Measurements from ENCODE around the gene PDE4D. TPM values are rescaled to one million over a fixed set of nuclear protein-coding genes. Genes with fewer than 3 reads are reported as not detected.

The PDE4D gene
- total RNA-seq, 2 experiments from 2014 or later: 0.50 to 0.51 TPM

- DNase-seq (ENCODE audit: low spot score): no peak
- no peak overlapping the region for H2AFZ ChIP-seq (ENCODE audit: low read length)
- H3K4me1 ChIP-seq (ENCODE audit: insufficient read depth, low read length, poor library complexity, severe bottlenecking): no peaks in the 10 kb centered on the region
- no peak overlapping the region for H3K27ac ChIP-seq (ENCODE audit: low read depth, low read length, poor library complexity, severe bottlenecking)
- H3K36me3 ChIP-seq (ENCODE audit: insufficient read depth, low read length): no peaks in the 10 kb centered on the region
- ChIA-PET POLR2A (interaction anchor here (0.7 kb wide), 1 partner anchor 117 kb away, joined by 3 read pairs; no protein-coding TSS in a partner anchor), CTCF (ENCODE audit: unreplicated experiment) (no interaction called here)
- no peak overlapping the region for H3K4me2 ChIP-seq (ENCODE audit: low read length)
- H3K9me2 ChIP-seq (ENCODE audit: insufficient read depth, low read length): no peaks in the 10 kb centered on the region
- no peaks in the 10 kb centered on the region for H3K79me2 ChIP-seq (ENCODE audit: insufficient read depth, low read depth, low read length)
- no TSS peak for BruUV-seq (replicated peaks)
- H3K9me3 ChIP-seq (ENCODE audit: low read length): no peaks in the 10 kb centered on the region
- no peaks in the 10 kb centered on the region for H4K20me1 ChIP-seq (ENCODE audit: insufficient read depth, low read length)
- intact Hi-C loops (cut with micrococcal nuclease; ENCODE audit: unreplicated experiment): no loop called here
- no peak overlapping the region for H3K4me3 ChIP-seq (ENCODE audit: low read depth, low read length, poor library complexity, severe bottlenecking)
- TF ChIP-seq EZH2phosphoT487 (IDR thresholded peaks at IDR 0.05; ENCODE audit: borderline replicate concordance, low read depth, low read length) (no peak), CTCF (conservative IDR thresholded peaks at IDR 0.05; ENCODE audit: low read length) (no peak)
Observed at GRCh38 chr5:59332236-59332973, 561.1 kb downstream of the PDE4D start.

- no peaks in the 10 kb centered on the region for H3K4me1 ChIP-seq (ENCODE audit: insufficient read depth, low read length, poor library complexity, severe bottlenecking)
- BruUV-seq (replicated peaks): no TSS peak
- no peaks in the 10 kb centered on the region for H3K9me2 ChIP-seq (ENCODE audit: insufficient read depth, low read length)
- POLR2A ChIA-PET: no interaction called here
- no peaks in the 10 kb centered on the region for H3K9me3 ChIP-seq (ENCODE audit: low read length)
- no peak overlapping the region for H3K4me3 ChIP-seq (ENCODE audit: low read depth, low read length, poor library complexity, severe bottlenecking)
- no peaks in the 10 kb centered on the region for H3K36me3 ChIP-seq (ENCODE audit: insufficient read depth, low read length)
- no peaks in the 10 kb centered on the region for H3K79me2 ChIP-seq (ENCODE audit: insufficient read depth, low read depth, low read length)
- no peak overlapping the region for H3K27ac ChIP-seq (ENCODE audit: low read depth, low read length, poor library complexity, severe bottlenecking)
- intact Hi-C loops (cut with micrococcal nuclease; ENCODE audit: unreplicated experiment): no loop called here
- DNase-seq (ENCODE audit: low spot score): no peak
- H4K20me1 ChIP-seq (ENCODE audit: insufficient read depth, low read length): no peaks in the 10 kb centered on the region
- H2AFZ ChIP-seq (ENCODE audit: low read length): no peak overlapping the region
- H3K4me2 ChIP-seq (ENCODE audit: low read length): no peak overlapping the region
- CTCF ChIA-PET (ENCODE audit: unreplicated experiment): no interaction called here
- TF ChIP-seq EZH2phosphoT487 (IDR thresholded peaks at IDR 0.05; ENCODE audit: borderline replicate concordance, low read depth, low read length) (no peak), CTCF (conservative IDR thresholded peaks at IDR 0.05; ENCODE audit: low read length) (no peak)
Observed at GRCh38 chr5:59330680-59331079, 562.8 kb downstream of the PDE4D start.

GRCh38 chr5:59328709-59329296, 564.7 kb downstream of the PDE4D start:
- no peak overlapping the region for H3K27ac ChIP-seq (ENCODE audit: low read depth, low read length, poor library complexity, severe bottlenecking)
- no peaks in the 10 kb centered on the region for H3K9me3 ChIP-seq (ENCODE audit: low read length)
- no peak for DNase-seq (ENCODE audit: low spot score)
- H4K20me1 ChIP-seq (ENCODE audit: insufficient read depth, low read length): no peaks in the 10 kb centered on the region
- CTCF ChIA-PET (ENCODE audit: unreplicated experiment): no interaction called here
- H3K9me2 ChIP-seq (ENCODE audit: insufficient read depth, low read length): no peaks in the 10 kb centered on the region
- H2AFZ ChIP-seq (ENCODE audit: low read length): no peak overlapping the region
- H3K79me2 ChIP-seq (ENCODE audit: insufficient read depth, low read depth, low read length): no peaks in the 10 kb centered on the region
- no peak for TF ChIP-seq EZH2phosphoT487 (IDR thresholded peaks at IDR 0.05; ENCODE audit: borderline replicate concordance, low read depth, low read length)
- no peak for TF ChIP-seq CTCF (conservative IDR thresholded peaks at IDR 0.05; ENCODE audit: low read length)
- intact Hi-C loops (cut with micrococcal nuclease; ENCODE audit: unreplicated experiment): no loop called here
- BruUV-seq (replicated peaks): no TSS peak
- H3K4me3 ChIP-seq (ENCODE audit: low read depth, low read length, poor library complexity, severe bottlenecking): no peak overlapping the region
- no peaks in the 10 kb centered on the region for H3K4me1 ChIP-seq (ENCODE audit: insufficient read depth, low read length, poor library complexity, severe bottlenecking)
- H3K4me2 ChIP-seq (ENCODE audit: low read length): no peak overlapping the region
- no peaks in the 10 kb centered on the region for H3K36me3 ChIP-seq (ENCODE audit: insufficient read depth, low read length)
- POLR2A ChIA-PET: interaction anchor here (0.6 kb wide), 1 partner anchor 153 kb away, joined by 4 read pairs; no protein-coding TSS in a partner anchor
